ENCODE measurements around the gene STK25. TPM values are rescaled to one million over a fixed set of nuclear protein-coding genes. Genes with fewer than 3 reads are reported as not detected.
"Not testable (repeated sequence)": the region's sequence is repeated elsewhere in the genome, so short reads cannot be mapped to it uniquely, and the experiment has no call there.

STK25 gene
- total RNA-seq, 1 donor from 2014 or later = 211 TPM

DNA sequence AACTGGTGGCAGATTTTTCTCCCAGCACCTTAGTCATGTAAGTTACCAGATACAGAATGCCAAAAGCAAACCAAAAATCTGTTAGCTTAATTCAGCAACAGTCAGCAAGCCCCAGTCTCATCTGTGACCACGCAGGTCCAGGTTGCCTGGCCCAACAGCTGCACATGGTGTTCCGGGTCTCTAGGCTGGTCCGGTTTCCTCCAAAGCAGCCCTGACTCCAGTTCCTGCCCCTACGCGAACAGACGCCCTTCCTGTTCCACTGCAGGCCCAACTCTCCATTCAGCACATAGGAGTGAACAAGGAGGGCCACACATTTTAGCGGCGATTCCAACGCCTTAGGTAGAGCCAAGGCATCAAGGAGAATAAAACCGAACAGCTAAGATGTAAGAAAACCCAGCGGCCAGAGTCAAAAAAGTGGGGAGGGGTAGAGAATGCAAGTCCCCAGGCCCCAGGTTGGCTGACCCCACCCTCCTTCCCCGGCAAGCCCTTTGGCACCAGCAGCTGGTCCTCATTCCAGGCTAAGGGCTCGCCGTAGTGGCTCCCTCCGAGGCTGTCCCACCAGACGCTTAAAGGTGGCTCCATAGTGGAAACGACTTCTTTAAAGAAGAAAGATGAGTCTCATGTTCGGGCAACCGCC lies 1.5 kb downstream of the STK25 start:
- no peak for DNase-seq (ENCODE audit: low read depth)
- peaks cover 57% of the 10 kb centered on the region for H3K79me2 ChIP-seq (ENCODE audit: insufficient read depth, low read length)
- FAIRE-seq = no peak
- peaks cover 15% of the 10 kb centered on the region for H3K4me1 ChIP-seq (ENCODE audit: insufficient read depth, low read length)
- peak overlapping the region; percentile 85 for H3K9ac ChIP-seq (ENCODE audit: low read length)
- peak overlapping the region; percentile 83 for H3K4me3 ChIP-seq (ENCODE audit: insufficient read depth, low read depth, low read length)
- Mint-ChIP-seq H3K36me3 (ENCODE audit: low read depth, unreplicated experiment) (peaks cover 9% of the 10 kb centered on the region), H3K9me3 (ENCODE audit: unreplicated experiment) (peaks cover 4% of the 10 kb centered on the region), H3K4me3 (ENCODE audit: unreplicated experiment) (peak overlapping the region; percentile 98), H3K27ac (ENCODE audit: unreplicated experiment) (peak overlapping the region; percentile 94), H3K4me1 (ENCODE audit: low read depth, unreplicated experiment) (peaks cover 19% of the 10 kb centered on the region), H3K27me3 (ENCODE audit: low read depth, unreplicated experiment) (no peaks in the 10 kb centered on the region)
- H3K9me3 ChIP-seq (ENCODE audit: insufficient read depth, low read depth, low read length) = no peaks in the 10 kb centered on the region
- H2AFZ ChIP-seq (ENCODE audit: low read depth, low read length) = peak overlapping the region; percentile 13
- peak overlapping the region; percentile 95 for H3K4me2 ChIP-seq (ENCODE audit: low read length)
- TF ChIP-seq CTCF (IDR thresholded peaks at IDR 0.05; ENCODE audit: insufficient read depth, low read depth, low read length) (no peak), EZH2 (IDR thresholded peaks at IDR 0.05; ENCODE audit: insufficient read depth, low read length) (no peak)
- H3K27ac ChIP-seq (ENCODE audit: low read depth, low read length) = no peak overlapping the region
- H3K36me3 ChIP-seq (ENCODE audit: insufficient read depth, low read length) = no peaks in the 10 kb centered on the region
- H3K27me3 ChIP-seq (ENCODE audit: insufficient read depth, low read length) = no peaks in the 10 kb centered on the region
- H4K20me1 ChIP-seq (ENCODE audit: insufficient read depth, low read length) = peaks cover 55% of the 10 kb centered on the region

GRCh38 chr2:241506317-241506716 lies 2.1 kb downstream of the STK25 start:
- Mint-ChIP-seq H3K36me3 (ENCODE audit: low read depth, unreplicated experiment) (peaks cover 12% of the 10 kb centered on the region), H3K4me1 (ENCODE audit: low read depth, unreplicated experiment) (peaks cover 19% of the 10 kb centered on the region), H3K4me3 (ENCODE audit: unreplicated experiment) (peak overlapping the region; percentile 98)
- not testable (repeated sequence) for H3K4me2 ChIP-seq (ENCODE audit: low read length); H3K9me3 ChIP-seq (ENCODE audit: insufficient read depth, low read depth, low read length); H3K27me3 Mint-ChIP-seq (ENCODE audit: low read depth, unreplicated experiment); H2AFZ ChIP-seq (ENCODE audit: low read depth, low read length); FAIRE-seq; DNase-seq (ENCODE audit: low read depth); H3K27ac Mint-ChIP-seq (ENCODE audit: unreplicated experiment); H3K9ac ChIP-seq (ENCODE audit: low read length); H3K4me3 ChIP-seq (ENCODE audit: insufficient read depth, low read depth, low read length); H3K27ac ChIP-seq (ENCODE audit: low read depth, low read length); H3K9me3 Mint-ChIP-seq (ENCODE audit: unreplicated experiment); H3K36me3 ChIP-seq (ENCODE audit: insufficient read depth, low read length); H3K27me3 ChIP-seq (ENCODE audit: insufficient read depth, low read length)
- peaks cover 61% of the 10 kb centered on the region for H3K79me2 ChIP-seq (ENCODE audit: insufficient read depth, low read length)
- peaks cover 15% of the 10 kb centered on the region for H3K4me1 ChIP-seq (ENCODE audit: insufficient read depth, low read length)
- peaks cover 61% of the 10 kb centered on the region for H4K20me1 ChIP-seq (ENCODE audit: insufficient read depth, low read length)

DNA sequence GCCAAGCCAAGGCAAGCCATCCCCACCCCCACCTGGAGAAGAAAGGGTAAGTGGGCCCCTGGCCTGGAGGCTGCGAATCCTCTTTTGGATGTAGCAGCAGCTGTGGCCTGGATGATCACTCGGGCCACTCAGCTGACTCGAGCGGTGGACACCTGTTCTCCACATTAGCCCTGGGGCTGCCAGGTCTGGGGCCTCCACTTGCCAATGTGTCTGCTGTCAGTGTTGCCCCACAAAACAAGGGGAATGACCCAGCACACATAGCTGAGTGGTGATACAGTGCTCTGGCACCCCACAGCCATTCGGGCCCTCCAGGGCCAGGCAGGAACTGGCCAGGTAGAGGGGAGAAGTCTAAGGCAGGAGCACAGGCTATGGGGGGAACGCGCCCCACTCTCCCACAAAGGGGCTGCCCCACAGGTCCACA lies 2.6 kb downstream of the STK25 start:
- no peak for TF ChIP-seq EZH2 (IDR thresholded peaks at IDR 0.05; ENCODE audit: insufficient read depth, low read length)
- TF ChIP-seq CTCF (IDR thresholded peaks at IDR 0.05; ENCODE audit: insufficient read depth, low read depth, low read length) = no peak
- Histone ChIP-seq H3K9ac (ENCODE audit: low read length) (no peak overlapping the region), H4K20me1 (ENCODE audit: insufficient read depth, low read length) (peaks cover 67% of the 10 kb centered on the region), H3K27me3 (ENCODE audit: insufficient read depth, low read length) (no peaks in the 10 kb centered on the region), H3K9me3 (ENCODE audit: insufficient read depth, low read depth, low read length) (no peaks in the 10 kb centered on the region), H2AFZ (ENCODE audit: low read depth, low read length) (no peak overlapping the region), H3K36me3 (ENCODE audit: insufficient read depth, low read length) (no peaks in the 10 kb centered on the region), H3K4me2 (ENCODE audit: low read length) (no peak overlapping the region), H3K4me1 (ENCODE audit: insufficient read depth, low read length) (peaks cover 15% of the 10 kb centered on the region), H3K27ac (ENCODE audit: low read depth, low read length) (no peak overlapping the region), H3K4me3 (ENCODE audit: insufficient read depth, low read depth, low read length) (no peak overlapping the region), H3K79me2 (ENCODE audit: insufficient read depth, low read length) (peaks cover 66% of the 10 kb centered on the region)
- H3K27ac Mint-ChIP-seq (ENCODE audit: unreplicated experiment) = no peak overlapping the region
- H3K36me3 Mint-ChIP-seq (ENCODE audit: low read depth, unreplicated experiment) = peaks cover 12% of the 10 kb centered on the region
- peaks cover 4% of the 10 kb centered on the region for H3K9me3 Mint-ChIP-seq (ENCODE audit: unreplicated experiment)
- H3K4me3 Mint-ChIP-seq (ENCODE audit: unreplicated experiment) = peak overlapping the region; percentile 98
- no peaks in the 10 kb centered on the region for H3K27me3 Mint-ChIP-seq (ENCODE audit: low read depth, unreplicated experiment)
- FAIRE-seq (no peak), DNase-seq (ENCODE audit: low read depth) (no peak)
- H3K4me1 Mint-ChIP-seq (ENCODE audit: low read depth, unreplicated experiment) = peaks cover 19% of the 10 kb centered on the region
